Right atrium auricular region (tissue), 2 donors: ENCODE data around the gene GRAMD2A. TPM values are rescaled to one million over a fixed set of nuclear protein-coding genes. Genes with fewer than 3 reads are reported as not detected.

Experiments used
- DNase-seq: peaks from one replicate; pipeline ENCODE4 v3.0.0-alpha.2; 2019; ENCODE audit warnings: low spot score
- H3K27ac ChIP-seq, 2 donors: fragments of 200-600 bp; sonication (generic); 1 replicate in 1 of 2; 2 replicates in 1 of 2; pipeline ENCODE4 v1.5.1; 2016 to 2019
- H3K27me3 ChIP-seq, 2 donors: fragments of 200-600 bp; sonication (generic); one replicate each; pipeline versions ENCODE4 v1.5.1 to v1.6.0; 2017 to 2019
- H3K36me3 ChIP-seq: fragments of 200-600 bp; sonication (generic); one replicate; pipeline ENCODE4 v1.5.1; 2016
- H3K4me1 ChIP-seq, 2 donors: fragments of 200-600 bp; sonication (generic); one replicate each; pipeline versions ENCODE4 v1.5.1 to v1.6.0; 2017 to 2019
- H3K4me3 ChIP-seq, 2 donors: fragments of 200-600 bp; sonication (generic); 1 replicate in 1 of 2; 2 replicates in 1 of 2; pipeline ENCODE4 v1.5.1; 2017 to 2019; ENCODE audit warnings: mild to moderate bottlenecking in 1 of 2, moderate library complexity in 1 of 2
- H3K9me3 ChIP-seq, 2 donors: fragments of 200-600 bp; sonication (generic); one replicate each; pipeline ENCODE4 v1.5.1; 2019
- total RNA-seq, 2 donors: library from RNA; depleted of rRNA; stranded (reverse); fragments of >200 nt; gene quantifications; one replicate each; pipeline ENCODE4 v1.1.0, GENCODE V29; 2016
- TF ChIP-seq, protein P1 (sequence below), 2 donors: fragments of 200-600 bp; sonication (generic); IDR thresholded peaks; one replicate each; pipeline ENCODE4 v1.5.1; 2019; ENCODE audit warnings: antibody characterized with exemption in 2 of 2

Gene GRAMD2A
- total RNA-seq = under 1 TPM in 1 of 2 donors, not detected in 1; 0.83 TPM

DNA sequence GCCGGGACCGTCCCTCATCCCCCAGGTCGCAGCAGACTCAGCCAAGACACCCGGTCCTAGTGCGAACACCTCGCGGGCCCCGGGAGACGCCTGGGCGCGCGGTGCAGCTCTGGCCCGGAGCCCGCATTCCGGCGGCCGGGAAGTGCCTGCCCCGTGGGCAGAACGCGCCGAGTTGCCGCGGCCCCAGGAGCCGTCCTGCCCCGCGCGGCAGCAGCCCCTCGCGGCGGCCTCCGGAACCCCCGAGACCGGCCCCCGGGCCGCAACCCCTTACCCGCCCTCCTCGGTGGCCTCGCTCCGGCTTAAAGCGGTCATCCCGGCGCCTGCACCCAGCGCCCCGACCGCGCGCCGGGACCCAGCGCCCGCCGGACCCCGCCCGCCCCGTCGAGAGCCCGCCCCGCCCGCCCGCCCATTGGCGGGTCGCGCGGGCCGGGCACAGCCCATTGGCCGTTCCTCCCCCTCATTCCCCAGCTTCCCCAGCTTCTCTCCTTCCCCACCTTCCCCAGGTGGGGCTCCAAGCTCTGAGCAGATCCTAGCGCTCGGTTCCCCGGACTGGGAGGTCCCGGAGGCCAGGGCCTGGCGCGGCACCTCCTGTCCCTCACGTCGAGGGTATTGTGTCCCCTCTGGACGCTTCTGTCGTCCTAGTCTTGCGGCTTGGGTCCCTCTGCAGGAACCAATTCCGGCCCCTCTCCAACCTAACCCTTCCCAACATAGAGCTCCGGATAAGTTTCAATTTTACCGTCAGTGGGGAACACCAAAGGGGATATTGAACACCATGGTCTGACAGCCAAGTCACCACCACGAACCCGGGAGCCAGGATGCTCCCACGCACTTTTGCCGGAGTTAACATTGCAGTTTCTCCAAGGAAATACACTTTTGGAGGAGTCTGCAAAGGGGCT is at the start of gene GRAMD2A:
Gene GRAMD2A, minus strand, starts transcription at position 328 of the 896 bp plus-strand sequence.
- Histone ChIP-seq H3K27me3 (no peaks in the 10 kb centered on the region), H3K36me3 (peaks cover 39% of the 10 kb centered on the region), H3K9me3 (no peaks in the 10 kb centered on the region), H3K27ac (peak within 1 kb of the TSS in 1 of 2 donors; percentile 10), H3K4me1 (peaks cover 0 to 34% of the 10 kb centered on the region in 2 donors), H3K4me3 (peak within 1 kb of the TSS; percentile 28 to 58)
- DNase-seq = no peak
- TF ChIP-seq, protein P1, sequence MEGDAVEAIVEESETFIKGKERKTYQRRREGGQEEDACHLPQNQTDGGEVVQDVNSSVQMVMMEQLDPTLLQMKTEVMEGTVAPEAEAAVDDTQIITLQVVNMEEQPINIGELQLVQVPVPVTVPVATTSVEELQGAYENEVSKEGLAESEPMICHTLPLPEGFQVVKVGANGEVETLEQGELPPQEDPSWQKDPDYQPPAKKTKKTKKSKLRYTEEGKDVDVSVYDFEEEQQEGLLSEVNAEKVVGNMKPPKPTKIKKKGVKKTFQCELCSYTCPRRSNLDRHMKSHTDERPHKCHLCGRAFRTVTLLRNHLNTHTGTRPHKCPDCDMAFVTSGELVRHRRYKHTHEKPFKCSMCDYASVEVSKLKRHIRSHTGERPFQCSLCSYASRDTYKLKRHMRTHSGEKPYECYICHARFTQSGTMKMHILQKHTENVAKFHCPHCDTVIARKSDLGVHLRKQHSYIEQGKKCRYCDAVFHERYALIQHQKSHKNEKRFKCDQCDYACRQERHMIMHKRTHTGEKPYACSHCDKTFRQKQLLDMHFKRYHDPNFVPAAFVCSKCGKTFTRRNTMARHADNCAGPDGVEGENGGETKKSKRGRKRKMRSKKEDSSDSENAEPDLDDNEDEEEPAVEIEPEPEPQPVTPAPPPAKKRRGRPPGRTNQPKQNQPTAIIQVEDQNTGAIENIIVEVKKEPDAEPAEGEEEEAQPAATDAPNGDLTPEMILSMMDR (IDR thresholded peaks at IDR 0.05) = no peak

DNA sequence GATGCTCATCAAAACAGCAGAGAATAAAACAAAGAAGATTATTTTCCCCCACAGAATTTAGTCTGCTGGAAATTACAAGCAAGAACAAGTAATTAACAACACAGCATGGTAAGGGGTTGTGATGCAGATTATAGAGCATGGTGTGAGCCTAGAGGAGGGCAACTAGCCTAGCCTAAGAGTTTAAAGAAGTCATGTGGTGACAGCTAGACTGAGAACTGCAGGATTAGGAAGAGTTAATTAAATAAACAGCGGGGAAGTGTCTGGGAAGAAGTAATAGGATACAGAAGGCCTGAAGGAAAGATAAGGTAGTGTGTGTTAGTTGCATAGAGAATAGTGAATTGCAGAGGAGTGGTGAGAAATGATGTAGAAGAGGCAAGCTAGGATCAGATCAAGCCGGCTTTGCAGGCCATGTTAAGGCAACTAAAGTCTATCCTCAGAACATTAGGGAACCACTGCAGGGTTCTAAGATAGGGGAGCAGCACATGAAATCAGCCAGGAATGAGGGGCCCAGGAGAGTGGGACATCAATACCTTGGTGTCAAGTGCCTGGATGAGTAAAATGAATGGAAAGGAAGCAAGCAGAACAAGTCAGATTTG is 45.3 kb upstream of the GRAMD2A start:
- Histone ChIP-seq H3K27ac (no peak overlapping the region), H3K9me3 (no peaks in the 10 kb centered on the region), H3K36me3 (peaks cover 70% of the 10 kb centered on the region), H3K27me3 (no peaks in the 10 kb centered on the region), H3K4me3 (no peak overlapping the region), H3K4me1 (no peaks in the 10 kb centered on the region)
- DNase-seq = no peak
- TF ChIP-seq, protein P1 (IDR thresholded peaks at IDR 0.05) = no peak

DNA sequence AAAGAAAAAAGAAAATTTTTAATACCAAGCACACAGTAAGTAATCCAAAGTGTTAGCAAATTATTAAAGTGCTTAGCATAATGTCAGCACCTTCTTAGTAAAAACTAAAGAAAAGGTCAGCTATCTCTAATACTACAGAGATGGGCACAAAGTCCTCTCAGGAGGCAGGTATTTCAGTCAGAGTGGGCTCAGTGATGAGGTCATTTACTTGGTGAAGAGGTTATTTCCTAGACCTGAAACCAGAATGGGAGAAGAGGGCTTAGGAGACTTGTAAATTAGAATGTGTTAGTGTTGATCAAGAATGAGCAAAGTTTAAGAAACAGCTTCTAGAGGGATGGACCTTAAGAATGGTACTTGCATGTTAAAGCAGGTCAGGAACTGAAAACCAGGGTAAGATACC is 42.1 kb upstream of the GRAMD2A start:
- H3K4me1 ChIP-seq = peaks cover 0 to 8% of the 10 kb centered on the region in 2 donors
- H3K27me3 ChIP-seq = no peaks in the 10 kb centered on the region
- peaks cover 54% of the 10 kb centered on the region for H3K36me3 ChIP-seq
- no peak for DNase-seq
- no peak overlapping the region for H3K4me3 ChIP-seq
- H3K9me3 ChIP-seq = no peaks in the 10 kb centered on the region
- TF ChIP-seq, protein P1 (IDR thresholded peaks at IDR 0.05) = no peak
- no peak overlapping the region for H3K27ac ChIP-seq

DNA sequence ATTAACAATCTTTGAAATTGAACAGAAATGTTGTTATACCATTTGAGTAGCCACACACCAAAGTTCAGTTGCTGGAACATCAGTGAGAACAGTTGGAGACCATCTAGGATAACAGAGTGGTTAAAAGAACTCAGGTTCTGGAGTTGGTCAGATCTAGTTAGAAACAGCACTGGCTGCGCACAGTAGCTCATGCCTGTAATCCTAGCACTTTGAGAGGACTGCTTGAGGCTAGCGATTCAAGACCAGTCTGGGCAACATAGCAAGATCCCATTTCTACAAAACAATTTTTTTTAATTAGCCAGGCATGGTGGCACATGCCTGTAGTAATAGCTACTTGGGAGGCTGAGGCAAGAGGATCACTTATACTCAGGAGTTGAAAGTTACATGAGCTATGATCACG is 41.0 kb upstream of the GRAMD2A start:
- Histone ChIP-seq H3K27me3 (no peaks in the 10 kb centered on the region), H3K9me3 (no peaks in the 10 kb centered on the region), H3K4me1 (peaks cover 0 to 8% of the 10 kb centered on the region in 2 donors), H3K36me3 (peaks cover 45% of the 10 kb centered on the region), H3K4me3 (no peak overlapping the region), H3K27ac (no peak overlapping the region)
- DNase-seq = no peak
- TF ChIP-seq, protein P1 (IDR thresholded peaks at IDR 0.05) = no peak

DNA sequence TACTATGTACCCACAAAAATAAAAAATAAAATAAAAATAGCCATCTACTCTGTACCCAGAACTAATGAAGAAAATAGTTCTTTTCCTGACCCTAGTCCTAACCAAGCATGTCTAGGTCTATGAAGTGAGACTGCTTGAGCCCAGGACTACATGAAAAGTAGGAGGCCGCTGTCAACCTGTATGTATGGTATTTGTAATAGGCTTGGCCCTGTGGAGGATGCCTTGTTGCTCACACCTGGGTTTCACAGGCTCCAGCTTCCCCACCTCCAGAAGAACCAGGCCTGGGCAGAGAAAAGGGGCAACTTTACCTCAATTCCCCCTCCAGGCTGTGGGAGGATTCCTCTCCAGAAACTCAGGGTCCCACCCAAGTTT is 40.3 kb upstream of the GRAMD2A start:
- TF ChIP-seq, protein P1 (IDR thresholded peaks at IDR 0.05) = no peak
- no peaks in the 10 kb centered on the region for H3K27me3 ChIP-seq
- peaks cover 0 to 9% of the 10 kb centered on the region in 2 donors for H3K4me1 ChIP-seq
- peaks cover 38% of the 10 kb centered on the region for H3K36me3 ChIP-seq
- H3K27ac ChIP-seq = peak overlapping the region; percentile 53 to 58
- DNase-seq = no peak
- no peak overlapping the region for H3K4me3 ChIP-seq
- H3K9me3 ChIP-seq = no peaks in the 10 kb centered on the region
